Kidney tubule cell (primary cell): ENCODE measurements around the gene NAPSA.
A peak's percentile ranks its signal among the peaks of the same experiment; 100 is the strongest.
"Not testable (repeated sequence)": the region's sequence is repeated elsewhere in the genome, so short reads cannot be mapped to it uniquely, and the experiment has no call there.

ENCODE experiments used
- DNase-seq: peaks from one replicate; pipeline ENCODE4 v3.0.0-alpha.2; 2018; ENCODE audit warnings: low spot score

Gene NAPSA

DNA sequence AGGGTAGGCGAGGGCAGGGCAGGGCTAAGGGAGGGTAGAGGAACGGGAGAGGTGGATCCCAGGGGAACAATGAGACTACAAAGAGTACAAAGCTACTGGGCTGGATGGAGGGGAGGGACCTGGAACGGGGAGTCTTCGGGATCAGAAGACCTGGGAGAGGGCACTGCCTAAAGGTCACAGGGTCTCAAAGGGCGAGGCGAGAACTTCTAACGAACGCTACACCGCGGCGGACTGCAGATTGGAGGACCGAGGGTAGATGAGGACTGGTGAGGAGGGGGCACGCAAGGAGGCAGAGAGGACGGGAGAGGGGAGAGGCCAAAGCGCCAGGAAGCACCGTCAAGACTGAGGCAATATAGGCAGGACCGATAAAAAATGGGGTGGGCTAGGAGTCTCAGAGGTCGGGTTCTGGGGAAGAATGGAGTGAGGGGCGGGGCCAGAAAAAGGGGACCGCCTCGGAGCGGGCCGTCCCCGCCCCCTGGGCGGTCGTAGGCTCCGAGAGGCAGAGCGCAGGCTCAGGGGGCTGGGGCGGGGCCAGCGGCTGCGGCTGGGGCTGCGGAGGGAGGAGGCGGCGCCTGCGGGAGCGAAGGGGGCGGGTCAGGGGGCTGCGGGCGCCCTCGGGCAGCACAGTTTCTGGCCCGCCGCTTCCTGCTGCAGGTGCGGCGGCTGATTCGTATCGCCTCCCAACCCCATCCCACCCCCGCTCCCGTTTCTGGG lies 34.9 kb downstream of the NAPSA start:
- DNase-seq = peak; percentile 77

DNA sequence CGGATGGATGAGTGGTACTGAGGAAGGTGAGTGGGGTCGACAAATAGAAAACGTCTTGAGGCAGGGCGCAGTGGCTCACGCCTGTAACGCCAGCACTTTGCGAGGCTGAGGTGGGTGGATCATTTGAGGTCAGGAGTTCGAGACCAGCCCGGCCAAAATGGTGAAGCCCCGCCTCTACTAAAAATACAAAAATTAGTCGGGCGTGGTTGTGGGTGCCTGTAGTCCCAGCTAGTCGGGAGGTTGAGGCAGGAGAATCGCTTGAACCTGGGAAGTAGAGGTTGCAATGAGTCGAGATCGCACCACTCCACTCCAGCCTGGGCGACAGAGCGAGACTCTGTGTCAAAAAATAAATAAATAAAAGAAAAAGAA lies 35.5 kb downstream of the NAPSA start:
- not testable (repeated sequence) for DNase-seq

DNA sequence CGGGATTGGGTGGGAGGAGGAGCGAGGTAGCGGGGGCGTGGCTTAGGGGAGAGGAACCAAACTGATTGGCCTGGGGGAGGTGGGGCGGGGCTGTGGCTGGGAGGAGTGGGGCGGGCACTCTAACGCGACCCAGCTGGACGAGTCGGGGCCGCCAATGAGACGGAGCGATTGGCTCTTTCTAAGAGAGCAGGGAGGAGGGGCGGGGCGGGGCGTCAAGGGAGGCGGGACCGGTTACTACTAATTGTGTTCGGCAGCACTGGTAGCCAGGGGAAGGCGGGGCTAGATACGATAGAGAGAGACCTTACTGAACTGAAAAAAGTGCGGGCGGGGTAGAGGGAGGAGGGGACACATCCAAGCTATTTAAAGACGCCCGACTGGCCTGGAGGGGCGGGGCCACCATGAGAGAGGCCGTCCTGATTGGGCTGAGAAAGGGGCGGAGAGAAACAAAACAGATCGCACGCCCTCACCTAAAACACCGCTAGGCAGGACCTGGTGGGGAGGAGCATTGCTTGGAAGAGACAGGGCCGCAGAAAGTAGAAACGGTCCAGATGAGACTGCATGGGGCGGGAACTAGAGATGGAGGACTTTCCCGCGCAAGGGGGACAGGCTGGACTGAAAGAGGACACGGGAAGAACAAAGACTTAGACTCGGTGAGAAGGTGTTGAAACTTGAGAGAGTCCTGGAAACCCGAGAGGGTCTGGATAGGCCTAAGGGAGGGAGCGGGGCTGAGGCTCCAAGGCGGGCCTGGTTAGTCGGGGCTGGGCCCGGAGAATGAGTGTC lies 36.1 kb downstream of the NAPSA start, which contains the start of gene KCNC3:
TSS of gene KCNC3 (minus strand) at position 232 of the 780 bp plus-strand sequence. CDS start 295 bp downstream, outside the sequence.
- peak; percentile 99 for DNase-seq

DNA sequence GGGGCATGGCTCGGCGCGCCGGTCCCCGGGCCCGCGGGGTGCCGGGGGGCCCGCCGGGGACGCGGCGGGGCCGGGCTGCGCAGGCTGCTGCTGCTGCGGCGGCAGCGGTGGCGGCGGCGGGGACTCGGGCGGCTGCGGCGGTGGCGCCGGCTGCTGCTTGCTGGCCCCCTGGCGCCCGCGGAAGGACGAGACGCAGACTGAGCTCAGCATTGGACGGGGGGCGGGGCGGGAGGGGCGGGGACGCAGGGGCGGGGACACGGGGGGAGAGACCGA lies 36.6 kb downstream of the NAPSA start:
- DNase-seq = no peak

DNA sequence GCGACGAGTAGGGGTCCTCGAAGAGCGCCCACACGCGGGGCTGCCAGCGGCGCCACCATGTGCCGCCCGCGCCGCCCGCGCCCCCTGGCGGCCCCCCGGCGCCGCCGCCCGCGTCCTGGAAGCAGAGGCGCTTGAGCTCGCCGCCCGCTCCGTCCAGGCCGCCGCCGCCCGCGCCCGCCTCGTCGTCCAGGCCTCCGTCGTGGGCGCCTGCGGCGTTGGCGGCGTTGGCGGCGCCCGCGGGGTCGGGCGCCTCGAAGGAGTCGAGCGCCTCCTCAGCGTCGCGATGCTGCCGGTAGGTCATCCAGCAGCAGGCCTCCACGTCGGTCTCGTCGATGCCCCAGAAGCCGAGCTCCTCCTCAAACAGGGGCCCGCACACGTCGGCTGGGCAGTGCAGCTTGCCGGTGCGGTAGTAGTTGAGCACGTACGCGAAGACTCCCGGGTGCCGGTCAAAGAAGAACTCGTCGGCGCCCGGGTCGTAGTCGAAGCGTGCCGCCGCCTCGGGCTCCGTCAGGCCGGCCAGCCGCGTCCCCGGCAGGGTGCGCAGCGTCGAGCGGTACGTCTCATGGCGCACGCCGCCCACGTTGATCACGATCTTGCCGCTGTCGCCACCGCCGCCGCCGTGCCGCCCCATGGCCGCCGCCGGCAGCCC lies 37.1 kb downstream of the NAPSA start:
- DNase-seq = no peak

DNA sequence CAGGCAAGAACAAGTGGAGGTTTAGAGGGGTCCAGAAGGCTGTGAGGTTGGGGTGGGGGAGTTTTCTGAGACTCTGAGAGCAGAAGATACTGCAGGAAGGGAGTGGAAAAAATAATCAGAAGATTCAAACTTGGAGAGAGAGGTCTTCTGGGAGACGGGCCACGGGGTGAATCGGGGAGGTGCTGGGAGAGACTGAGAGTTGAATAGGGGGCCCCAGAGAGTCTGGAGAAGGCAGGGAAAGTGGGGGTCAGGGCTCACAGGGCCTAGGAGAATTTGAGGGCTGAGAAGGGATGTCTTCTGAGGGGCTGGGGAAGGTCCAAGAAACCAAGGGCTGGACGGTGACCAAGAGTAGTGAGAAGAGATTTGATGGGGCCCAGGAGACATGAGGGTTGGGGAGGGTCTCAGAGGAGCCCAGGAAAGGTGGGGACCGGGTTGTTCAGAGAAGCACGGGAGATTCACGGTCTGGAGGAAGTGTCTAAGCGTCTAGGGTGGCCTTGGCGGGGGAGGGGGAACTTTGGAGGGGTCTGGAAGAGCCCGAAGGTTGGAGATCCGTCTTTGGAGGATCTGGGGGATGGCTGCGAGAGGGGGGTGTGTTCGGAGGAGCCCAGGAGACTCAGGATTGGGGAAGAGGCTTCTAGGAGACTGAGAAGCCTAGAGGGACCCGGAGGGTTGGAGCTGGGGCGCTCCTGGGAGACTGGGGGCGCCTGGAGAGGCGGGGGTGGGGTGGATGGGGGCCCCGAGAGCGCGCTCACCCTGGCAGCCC lies 37.8 kb downstream of the NAPSA start:
- no peak for DNase-seq

DNA sequence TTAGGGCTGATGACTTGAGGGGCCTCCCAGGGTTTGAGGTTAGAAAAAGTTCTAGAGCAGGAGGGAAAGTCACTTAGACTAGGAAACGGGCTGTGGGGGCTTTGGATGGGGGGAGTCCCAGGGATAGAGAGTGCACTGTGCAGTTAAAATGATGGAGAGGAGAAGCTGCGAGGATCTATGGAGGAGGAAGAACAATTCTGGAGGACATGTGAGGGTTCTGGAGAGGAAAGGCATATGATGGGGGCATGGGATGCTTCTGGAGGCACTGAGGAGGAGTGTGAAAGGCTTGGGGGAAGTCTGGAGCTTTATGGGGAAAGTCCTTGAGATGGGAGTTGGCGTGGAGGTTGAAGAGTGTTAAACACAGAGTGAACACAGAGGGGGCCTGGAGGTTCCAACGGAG lies 38.4 kb downstream of the NAPSA start:
- no peak for DNase-seq

DNA sequence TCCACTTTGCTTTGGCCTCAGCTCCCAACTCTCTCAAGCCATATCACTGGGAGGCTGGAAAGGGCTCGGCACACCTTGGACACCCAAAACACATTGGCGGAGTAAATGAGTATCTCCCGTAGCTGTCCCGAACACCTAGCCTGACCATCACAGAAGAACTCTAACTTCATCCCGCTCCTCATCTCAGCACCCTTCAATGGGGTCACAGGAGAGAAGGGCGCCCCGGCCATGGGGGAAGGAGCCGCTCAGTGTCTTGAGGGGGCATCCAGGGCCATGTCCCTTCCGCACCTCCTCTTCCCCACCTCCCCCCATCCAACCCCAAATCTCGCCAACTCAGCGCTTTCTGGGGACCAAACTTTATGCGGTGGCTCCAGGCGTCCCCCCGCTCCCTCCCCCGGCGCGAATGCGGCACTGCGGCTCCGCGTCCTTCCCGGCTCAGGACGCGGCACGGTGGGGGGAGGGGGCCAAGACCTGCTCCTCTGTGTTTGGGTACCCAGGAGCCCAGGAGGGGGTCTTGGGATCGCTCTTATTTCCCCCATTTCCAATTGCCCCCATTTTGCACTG lies 39.3 kb downstream of the NAPSA start:
- DNase-seq = no peak

DNA sequence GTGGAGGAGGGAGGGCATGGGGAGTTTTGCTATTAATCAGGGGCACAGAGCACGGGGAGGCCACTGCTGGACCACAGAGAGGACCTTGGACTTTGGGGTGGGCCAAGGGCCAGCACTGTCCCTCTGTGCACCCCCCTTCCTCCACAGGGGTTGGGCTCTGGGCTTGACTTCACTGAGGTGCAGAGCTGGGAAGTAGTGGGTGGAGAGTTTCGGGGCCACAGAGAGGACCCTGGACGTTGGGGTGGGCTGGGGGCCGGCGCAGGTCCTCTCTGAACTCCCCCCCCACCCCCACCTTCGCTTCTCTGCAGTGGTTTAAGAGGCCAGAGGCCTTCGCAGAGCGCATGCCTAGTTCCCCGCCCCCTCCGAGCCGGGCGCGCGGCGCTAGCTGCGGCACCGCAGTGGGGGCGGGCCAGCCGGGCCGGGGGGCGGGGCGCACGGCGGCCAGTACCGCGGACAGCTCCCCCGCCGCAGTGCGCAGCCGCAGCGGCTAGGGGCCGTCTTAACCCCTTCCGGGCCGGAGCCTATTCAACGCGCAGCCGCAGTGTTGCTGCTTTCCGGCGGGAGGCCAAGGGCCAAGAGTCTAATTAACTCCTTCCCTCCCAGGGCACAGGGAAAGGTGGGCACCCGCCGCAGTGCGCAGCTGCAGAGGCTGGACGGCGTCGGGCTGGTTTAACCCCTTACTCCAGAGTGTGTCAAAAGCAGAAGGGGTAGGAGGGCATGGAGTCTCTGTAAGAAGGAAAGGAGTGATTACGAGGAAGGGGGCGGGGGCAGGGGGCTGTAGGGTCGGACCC lies 39.9 kb downstream of the NAPSA start:
- DNase-seq = peak; percentile 68

DNA sequence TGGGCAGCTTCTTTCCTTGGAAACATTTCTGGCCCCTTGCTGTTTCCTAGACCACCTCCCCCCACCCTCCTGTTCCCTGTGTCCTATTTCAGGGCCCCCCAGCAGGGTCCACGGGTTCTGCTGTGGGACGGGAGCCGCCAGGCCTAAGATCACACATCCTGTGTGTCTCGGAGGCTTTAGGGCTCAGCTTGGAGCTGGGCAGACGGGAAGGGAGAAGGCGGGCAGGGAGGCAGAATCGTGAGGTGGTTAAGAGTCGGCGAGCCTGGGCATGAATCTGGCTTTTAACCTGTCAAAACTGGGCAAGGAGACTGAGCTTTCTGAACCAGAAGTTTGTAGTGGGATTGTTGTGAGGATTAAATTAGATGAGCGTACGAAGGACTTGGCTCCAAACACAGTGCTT lies 41.1 kb downstream of the NAPSA start:
- DNase-seq = no peak

DNA sequence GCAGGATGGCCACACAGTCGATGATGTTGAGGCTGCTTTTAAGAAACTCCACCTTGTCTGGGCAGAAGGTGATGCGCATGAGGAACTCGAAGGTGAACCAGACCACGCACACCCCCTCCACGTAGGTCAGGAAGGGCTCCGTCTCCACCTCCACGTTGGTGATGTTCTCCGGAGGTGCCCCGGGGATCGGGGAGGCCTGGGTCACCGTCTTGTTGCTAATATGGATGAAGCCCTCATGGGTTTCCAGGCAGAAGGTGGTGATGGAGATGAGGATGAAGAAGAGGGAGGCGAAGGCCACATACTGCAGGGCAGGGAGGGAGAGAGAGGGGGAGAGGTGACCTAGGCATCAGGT lies 41.7 kb downstream of the NAPSA start:
- no peak for DNase-seq

DNA sequence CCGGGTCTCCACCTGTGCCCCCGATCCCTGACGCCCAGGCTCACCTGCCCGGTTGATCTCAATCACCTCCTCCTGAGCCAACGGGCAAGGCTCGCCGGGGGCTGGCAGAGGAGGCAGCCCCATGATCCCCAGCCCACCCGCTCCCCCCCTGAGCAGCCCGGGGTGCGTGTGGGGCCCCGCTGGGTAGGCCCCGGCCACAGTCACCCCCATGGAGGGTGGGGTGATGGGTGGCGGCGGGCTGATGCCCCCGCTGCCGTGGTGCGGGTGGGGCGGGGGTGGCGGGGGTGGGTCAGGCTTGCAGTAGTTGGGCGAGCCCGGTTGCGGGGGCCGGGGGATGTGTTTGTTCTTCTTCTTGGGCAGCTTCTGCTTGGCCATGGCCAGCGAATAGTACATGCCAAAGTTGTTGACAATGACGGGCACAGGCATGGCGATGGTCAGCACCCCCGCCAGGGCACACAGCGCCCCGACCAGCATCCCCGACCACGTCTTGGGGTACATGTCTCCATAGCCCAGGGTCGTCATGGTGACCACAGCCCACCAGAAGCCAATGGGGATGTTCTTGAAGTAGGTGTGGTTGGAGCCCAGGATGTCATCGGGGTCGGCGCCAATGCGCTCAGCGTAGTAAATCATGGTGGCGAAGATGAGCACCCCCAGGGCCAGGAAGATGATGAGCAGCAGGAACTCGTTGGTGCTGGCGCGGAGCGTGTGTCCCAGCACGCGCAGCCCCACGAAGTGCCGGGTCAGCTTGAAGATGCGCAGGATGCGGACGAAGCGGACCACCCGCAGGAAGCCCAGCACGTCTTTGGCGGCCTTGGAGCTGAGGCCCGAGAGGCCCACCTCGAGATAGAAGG lies 42.3 kb downstream of the NAPSA start:
- DNase-seq = no peak

DNA sequence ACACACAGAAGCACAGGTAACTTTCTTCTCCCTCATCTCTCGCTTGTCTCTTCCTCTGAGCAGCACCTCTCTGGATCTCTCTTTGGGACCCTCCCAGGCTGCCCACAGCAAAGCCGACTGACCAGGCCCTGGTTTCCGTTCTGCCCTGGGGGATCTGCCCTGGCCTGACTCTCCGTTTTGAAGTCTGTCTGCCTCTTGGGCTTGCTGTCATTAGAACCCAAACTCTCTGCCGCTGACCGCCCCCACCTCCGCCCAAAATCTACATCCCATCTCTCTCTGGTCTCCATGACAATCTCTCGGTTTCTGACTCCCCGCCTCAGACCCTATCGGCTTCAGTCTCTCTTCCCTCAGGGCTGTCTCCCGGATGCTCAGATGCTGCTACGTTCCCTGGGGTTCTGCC lies 43.2 kb downstream of the NAPSA start:
- no peak for DNase-seq

DNA sequence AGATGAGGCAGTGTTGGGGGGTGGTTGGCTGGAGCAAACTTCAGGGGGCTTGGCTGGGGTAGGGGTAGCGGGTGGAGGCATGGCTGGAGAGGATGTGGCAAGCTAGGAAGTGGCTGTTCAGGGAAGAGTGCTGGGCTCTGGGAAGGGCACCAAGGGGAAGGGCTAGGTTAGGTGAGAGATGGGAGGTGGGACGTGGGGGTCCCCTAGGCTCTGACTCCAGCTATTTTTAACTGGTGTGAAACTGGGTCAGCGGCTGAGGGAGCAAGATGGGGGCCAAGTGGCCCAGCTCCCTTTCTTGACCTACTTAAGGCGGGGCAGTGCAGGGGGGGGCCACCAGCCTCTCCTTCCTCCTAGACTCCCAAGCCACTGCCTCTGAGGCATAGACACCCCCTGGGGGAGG lies 43.6 kb downstream of the NAPSA start:
- DNase-seq = no peak

DNA sequence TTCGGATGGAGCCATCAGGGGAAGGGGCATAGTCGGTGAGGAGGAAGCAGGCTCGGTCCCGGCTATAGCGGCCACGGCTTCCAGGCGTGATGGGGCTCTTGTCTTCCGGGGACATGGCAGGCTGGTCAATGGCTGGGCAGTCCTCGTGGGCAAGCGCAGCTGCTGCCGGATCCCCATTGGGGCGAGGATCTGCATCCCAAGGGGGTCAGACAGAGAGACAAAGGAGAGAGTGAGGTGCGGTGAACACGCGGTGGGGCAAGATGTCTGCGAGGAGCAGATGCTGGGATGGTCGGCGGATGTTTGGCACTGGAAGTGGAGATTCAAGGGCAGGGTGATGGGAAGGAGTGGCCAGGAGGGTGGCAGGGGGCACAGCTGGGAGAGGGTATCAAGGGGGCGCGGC lies 44.8 kb downstream of the NAPSA start:
- DNase-seq = no peak

DNA sequence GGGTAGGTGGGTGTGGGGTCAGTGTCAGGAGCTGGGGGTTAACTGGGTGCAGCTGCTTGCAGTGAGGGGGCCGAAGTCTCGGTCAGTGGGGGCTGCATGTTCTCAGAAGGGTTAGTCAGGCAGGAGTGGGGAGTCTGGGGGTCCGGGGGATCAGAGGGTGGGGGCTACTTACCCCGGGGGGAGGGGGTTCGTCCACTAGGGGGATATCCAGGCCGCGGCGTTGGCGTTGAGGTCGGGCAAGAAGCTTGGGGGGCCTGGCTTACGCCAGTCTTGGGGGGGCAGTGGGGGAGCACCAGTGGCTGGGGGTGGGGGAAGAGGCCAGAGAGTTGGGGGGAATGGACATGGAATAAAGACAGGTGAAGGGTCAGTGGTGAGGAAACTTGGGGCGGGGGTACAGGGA lies 45.4 kb downstream of the NAPSA start:
- no peak for DNase-seq

DNA sequence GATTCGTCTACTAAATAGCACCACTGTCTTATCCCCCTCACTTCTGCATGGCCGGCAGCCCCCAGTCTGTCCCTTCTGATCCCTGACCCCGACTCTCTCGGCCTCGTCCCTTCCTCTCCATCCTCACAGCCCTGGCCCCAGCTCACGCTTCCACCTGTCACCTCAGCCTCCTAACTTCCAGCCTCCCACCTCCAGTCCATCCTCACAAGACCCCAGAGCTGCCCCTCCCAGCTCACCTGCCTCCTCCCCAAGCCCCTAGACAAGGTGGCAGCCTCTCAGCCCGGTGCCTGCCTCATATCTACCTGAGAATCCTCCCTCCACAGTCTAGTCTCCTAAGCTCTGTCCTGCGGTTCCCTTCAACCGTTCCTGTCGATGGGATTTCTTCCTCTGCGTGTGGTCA lies 46.3 kb downstream of the NAPSA start:
- DNase-seq = no peak

DNA sequence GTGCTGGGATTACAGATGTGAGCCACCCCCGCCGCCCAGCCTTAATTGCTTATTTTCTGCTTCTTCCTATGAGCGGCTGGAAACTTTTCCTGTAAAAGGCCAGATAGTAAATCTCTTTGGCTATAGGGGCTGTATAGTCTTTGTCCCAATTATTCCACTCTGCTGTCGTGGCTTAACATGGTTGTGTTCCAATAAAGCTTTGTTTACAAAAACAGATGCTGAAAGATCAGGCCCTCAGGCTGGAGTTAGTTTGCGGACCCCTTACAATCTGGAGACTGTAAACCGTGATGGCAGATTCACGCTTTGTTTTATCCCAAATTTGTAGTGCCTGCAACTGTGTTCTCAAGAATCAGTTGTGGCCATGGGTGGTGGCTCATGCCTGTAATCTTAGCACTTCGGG lies 47.0 kb downstream of the NAPSA start:
- DNase-seq = no peak

DNA sequence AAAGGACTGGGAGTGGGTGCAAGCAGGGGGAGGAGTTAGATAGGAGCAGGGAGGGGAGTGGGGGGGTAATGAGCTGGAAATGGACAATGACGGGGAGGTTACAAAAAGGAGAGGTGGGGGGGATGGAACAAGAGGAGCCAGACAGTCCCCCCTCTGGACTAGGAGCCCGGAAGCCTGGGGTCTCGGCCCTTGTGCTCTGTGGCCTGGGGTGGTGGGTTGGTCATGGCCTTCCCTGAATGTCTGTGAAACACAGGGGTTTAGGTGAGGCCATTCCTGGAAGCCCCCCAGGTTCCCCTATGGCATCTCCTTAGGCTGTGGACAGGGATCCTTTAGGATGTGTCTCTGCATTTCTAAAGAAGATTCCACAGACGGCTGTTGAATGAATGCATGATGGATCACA lies 48.3 kb downstream of the NAPSA start:
- no peak for DNase-seq

DNA sequence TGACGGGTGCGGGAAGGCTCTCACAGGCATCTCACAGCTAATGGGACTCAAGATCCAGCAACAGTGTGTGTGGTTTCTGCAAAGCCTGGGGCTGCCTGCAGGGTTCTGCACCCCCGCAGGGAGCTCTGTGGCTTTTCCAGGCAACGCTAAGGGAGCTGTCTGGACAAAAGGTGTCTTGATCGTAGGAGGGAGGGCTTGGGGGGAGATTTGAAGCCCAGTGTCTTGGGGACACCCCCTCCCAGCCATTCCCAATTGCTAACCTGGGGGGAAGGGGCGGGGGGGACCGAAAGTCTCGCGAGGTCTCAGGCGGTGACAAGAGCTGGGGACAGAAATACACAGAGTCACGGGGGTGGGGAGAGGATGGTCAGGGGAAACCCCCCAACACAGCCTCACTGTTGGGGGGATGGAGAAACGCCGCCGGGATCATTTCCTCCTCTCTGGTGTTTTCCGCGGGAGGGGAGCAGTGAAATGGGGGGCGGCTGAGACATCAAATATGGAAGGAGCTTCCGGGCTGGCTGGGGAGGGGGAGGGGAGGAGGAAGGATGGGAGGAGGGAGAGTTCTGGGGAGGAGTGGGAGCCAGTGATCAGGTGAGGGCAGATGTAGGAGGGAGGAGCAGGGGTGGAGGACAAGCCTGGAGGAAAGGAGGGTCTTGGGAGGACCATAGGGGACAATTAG lies 49.5 kb downstream of the NAPSA start:
- DNase-seq = peak; percentile 12
